SK-N-SH (cell line): ENCODE measurements around the gene HIRA.

Experiments used
- CTCF ChIP-seq: fragments of 200-600 bp; sonication (generic); IDR thresholded peaks from 2 replicates; pipeline ENCODE4 v1.6.1; 2017; ENCODE audit warnings: antibody characterized with exemption, mild to moderate bottlenecking, moderate library complexity
- JUND ChIP-seq: IDR thresholded peaks from 2 replicates; pipeline ENCODE4 v1.4.0; 2012
- POLR2AphosphoS5 ChIP-seq: IDR thresholded peaks from 2 replicates; pipeline ENCODE4 v1.6.1; 2012; ENCODE audit warnings: low read depth, low read length

- TF ChIP-seq POLR2AphosphoS5 (no peak), CTCF (no peak), JUND (no peak)
These were observed 48.6 kb upstream of the HIRA start for GRCh38 chr22:19480173-19480568.
